ENCODE data around the gene TTC1.

DNA sequence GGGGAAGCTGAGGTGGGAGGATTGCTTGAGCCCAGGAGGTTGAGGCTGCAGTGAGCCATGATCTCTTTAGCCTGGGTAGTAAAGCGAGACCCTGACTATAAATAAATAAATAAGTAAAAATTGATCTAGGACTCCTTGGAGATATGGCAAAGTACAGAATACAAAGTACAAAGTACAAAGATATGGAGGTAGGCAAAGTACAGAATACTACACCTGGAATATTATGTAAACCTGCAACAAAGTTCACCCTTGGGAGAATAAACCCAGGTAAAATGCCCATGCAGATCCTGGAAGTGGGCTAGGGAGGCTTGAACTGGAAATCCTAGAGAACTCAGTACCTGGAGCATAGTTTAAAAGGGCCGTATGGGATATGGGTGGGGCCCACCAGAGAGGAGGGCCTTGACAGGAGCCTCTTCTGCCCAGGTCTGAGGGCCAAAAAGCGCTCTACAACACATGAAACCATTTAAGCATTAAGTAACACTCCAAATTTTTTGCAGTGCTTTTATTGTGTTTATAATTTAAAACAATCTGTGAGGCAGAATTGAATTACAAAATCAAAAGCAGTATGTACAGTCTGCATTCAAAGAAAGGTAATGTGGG, 20.7 kb downstream of the TTC1 start:
- TF ChIP-seq, protein P1, sequence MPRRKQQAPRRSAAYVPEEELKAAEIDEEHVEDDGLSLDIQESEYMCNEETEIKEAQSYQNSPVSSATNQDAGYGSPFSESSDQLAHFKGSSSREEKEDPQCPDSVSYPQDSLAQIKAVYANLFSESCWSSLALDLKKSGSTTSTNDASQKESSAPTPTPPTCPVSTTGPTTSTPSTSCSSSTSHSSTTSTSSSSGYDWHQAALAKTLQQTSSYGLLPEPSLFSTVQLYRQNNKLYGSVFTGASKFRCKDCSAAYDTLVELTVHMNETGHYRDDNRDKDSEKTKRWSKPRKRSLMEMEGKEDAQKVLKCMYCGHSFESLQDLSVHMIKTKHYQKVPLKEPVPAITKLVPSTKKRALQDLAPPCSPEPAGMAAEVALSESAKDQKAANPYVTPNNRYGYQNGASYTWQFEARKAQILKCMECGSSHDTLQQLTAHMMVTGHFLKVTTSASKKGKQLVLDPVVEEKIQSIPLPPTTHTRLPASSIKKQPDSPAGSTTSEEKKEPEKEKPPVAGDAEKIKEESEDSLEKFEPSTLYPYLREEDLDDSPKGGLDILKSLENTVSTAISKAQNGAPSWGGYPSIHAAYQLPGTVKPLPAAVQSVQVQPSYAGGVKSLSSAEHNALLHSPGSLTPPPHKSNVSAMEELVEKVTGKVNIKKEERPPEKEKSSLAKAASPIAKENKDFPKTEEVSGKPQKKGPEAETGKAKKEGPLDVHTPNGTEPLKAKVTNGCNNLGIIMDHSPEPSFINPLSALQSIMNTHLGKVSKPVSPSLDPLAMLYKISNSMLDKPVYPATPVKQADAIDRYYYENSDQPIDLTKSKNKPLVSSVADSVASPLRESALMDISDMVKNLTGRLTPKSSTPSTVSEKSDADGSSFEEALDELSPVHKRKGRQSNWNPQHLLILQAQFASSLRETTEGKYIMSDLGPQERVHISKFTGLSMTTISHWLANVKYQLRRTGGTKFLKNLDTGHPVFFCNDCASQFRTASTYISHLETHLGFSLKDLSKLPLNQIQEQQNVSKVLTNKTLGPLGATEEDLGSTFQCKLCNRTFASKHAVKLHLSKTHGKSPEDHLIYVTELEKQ (CRISPR knock-in tag; IDR thresholded peaks at IDR 0.05): no peak
- no peak for TF ChIP-seq RBBP5 (IDR thresholded peaks at IDR 0.05; ENCODE audit: borderline replicate concordance, insufficient read depth, low read length, poor library complexity, severe bottlenecking)
- no peak for TF ChIP-seq MAZ (CRISPR knock-in tag; conservative IDR thresholded peaks at IDR 0.05 in 1 of 2, IDR thresholded peaks at IDR 0.05 in 1 of 2)
- TF ChIP-seq, protein P2, sequence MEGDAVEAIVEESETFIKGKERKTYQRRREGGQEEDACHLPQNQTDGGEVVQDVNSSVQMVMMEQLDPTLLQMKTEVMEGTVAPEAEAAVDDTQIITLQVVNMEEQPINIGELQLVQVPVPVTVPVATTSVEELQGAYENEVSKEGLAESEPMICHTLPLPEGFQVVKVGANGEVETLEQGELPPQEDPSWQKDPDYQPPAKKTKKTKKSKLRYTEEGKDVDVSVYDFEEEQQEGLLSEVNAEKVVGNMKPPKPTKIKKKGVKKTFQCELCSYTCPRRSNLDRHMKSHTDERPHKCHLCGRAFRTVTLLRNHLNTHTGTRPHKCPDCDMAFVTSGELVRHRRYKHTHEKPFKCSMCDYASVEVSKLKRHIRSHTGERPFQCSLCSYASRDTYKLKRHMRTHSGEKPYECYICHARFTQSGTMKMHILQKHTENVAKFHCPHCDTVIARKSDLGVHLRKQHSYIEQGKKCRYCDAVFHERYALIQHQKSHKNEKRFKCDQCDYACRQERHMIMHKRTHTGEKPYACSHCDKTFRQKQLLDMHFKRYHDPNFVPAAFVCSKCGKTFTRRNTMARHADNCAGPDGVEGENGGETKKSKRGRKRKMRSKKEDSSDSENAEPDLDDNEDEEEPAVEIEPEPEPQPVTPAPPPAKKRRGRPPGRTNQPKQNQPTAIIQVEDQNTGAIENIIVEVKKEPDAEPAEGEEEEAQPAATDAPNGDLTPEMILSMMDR (IDR thresholded peaks at IDR 0.05 in 2 of 3, conservative IDR thresholded peaks at IDR 0.05 in 1 of 3; ENCODE audit: insufficient read depth in 2 of 3, low read depth in 1 of 3, low read length in 3 of 3): no peak
- no peak for TF ChIP-seq SIN3A (IDR thresholded peaks at IDR 0.05; ENCODE audit: borderline replicate concordance in 2 of 2, control insufficient read depth in 1 of 2, low read depth in 2 of 2, low read length in 2 of 2)
- TF ChIP-seq, protein P3, sequence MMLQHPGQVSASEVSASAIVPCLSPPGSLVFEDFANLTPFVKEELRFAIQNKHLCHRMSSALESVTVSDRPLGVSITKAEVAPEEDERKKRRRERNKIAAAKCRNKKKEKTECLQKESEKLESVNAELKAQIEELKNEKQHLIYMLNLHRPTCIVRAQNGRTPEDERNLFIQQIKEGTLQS (IDR thresholded peaks at IDR 0.05): no peak
- TF ChIP-seq, protein P3 (CRISPR knock-in tag; conservative IDR thresholded peaks at IDR 0.05): no peak
- TF ChIP-seq ZNF785 (CRISPR knock-in tag; IDR thresholded peaks at IDR 0.05): no peak
- no peak for TF ChIP-seq EZH2 (IDR thresholded peaks at IDR 0.05; ENCODE audit: borderline replicate concordance, low read depth, low read length)
- TF ChIP-seq, protein P4, sequence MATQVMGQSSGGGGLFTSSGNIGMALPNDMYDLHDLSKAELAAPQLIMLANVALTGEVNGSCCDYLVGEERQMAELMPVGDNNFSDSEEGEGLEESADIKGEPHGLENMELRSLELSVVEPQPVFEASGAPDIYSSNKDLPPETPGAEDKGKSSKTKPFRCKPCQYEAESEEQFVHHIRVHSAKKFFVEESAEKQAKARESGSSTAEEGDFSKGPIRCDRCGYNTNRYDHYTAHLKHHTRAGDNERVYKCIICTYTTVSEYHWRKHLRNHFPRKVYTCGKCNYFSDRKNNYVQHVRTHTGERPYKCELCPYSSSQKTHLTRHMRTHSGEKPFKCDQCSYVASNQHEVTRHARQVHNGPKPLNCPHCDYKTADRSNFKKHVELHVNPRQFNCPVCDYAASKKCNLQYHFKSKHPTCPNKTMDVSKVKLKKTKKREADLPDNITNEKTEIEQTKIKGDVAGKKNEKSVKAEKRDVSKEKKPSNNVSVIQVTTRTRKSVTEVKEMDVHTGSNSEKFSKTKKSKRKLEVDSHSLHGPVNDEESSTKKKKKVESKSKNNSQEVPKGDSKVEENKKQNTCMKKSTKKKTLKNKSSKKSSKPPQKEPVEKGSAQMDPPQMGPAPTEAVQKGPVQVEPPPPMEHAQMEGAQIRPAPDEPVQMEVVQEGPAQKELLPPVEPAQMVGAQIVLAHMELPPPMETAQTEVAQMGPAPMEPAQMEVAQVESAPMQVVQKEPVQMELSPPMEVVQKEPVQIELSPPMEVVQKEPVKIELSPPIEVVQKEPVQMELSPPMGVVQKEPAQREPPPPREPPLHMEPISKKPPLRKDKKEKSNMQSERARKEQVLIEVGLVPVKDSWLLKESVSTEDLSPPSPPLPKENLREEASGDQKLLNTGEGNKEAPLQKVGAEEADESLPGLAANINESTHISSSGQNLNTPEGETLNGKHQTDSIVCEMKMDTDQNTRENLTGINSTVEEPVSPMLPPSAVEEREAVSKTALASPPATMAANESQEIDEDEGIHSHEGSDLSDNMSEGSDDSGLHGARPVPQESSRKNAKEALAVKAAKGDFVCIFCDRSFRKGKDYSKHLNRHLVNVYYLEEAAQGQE (IDR thresholded peaks at IDR 0.05; ENCODE audit: borderline replicate concordance): no peak
- TF ChIP-seq, protein P4 (CRISPR knock-in tag; IDR thresholded peaks at IDR 0.05; ENCODE audit: low read depth): no peak
- no peak for TF ChIP-seq PTBP1 (IDR thresholded peaks at IDR 0.05; ENCODE audit: low read depth, low read length)
- TF ChIP-seq ETV5 (CRISPR knock-in tag; IDR thresholded peaks at IDR 0.05; ENCODE audit: low read depth): no peak
- no peak for TF ChIP-seq ZNF121 (CRISPR knock-in tag; conservative IDR thresholded peaks at IDR 0.05)
- TF ChIP-seq, protein P5, sequence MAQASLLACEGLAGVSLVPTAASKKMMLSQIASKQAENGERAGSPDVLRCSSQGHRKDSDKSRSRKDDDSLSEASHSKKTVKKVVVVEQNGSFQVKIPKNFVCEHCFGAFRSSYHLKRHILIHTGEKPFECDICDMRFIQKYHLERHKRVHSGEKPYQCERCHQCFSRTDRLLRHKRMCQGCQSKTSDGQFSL (CRISPR knock-in tag; IDR thresholded peaks at IDR 0.05): no peak
- TF ChIP-seq, protein P5 (tag; IDR thresholded peaks at IDR 0.05): no peak

Measured in K562 (cell line).